Forelimb muscle (tissue), 1 donor: ENCODE data around the gene STAC. TPM values are rescaled to one million over a fixed set of nuclear protein-coding genes. Genes with fewer than 3 reads are reported as not detected.

Experiments
- DNase-seq: peaks from one replicate; pipeline ENCODE4 v3.0.0-alpha.2; 2013; ENCODE audit warnings: low read depth
- polyA plus RNA-seq: library from polyadenylated mRNA; unstranded; fragments of 120-200 nt; gene quantifications from one replicate; pipeline ENCODE4 v1.2.1, GENCODE V29; 2013; ENCODE audit not compliant: insufficient read length

The STAC gene, protein sequence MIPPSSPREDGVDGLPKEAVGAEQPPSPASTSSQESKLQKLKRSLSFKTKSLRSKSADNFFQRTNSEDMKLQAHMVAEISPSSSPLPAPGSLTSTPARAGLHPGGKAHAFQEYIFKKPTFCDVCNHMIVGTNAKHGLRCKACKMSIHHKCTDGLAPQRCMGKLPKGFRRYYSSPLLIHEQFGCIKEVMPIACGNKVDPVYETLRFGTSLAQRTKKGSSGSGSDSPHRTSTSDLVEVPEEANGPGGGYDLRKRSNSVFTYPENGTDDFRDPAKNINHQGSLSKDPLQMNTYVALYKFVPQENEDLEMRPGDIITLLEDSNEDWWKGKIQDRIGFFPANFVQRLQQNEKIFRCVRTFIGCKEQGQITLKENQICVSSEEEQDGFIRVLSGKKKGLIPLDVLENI
- 40.1 TPM for polyA plus RNA-seq

DNA sequence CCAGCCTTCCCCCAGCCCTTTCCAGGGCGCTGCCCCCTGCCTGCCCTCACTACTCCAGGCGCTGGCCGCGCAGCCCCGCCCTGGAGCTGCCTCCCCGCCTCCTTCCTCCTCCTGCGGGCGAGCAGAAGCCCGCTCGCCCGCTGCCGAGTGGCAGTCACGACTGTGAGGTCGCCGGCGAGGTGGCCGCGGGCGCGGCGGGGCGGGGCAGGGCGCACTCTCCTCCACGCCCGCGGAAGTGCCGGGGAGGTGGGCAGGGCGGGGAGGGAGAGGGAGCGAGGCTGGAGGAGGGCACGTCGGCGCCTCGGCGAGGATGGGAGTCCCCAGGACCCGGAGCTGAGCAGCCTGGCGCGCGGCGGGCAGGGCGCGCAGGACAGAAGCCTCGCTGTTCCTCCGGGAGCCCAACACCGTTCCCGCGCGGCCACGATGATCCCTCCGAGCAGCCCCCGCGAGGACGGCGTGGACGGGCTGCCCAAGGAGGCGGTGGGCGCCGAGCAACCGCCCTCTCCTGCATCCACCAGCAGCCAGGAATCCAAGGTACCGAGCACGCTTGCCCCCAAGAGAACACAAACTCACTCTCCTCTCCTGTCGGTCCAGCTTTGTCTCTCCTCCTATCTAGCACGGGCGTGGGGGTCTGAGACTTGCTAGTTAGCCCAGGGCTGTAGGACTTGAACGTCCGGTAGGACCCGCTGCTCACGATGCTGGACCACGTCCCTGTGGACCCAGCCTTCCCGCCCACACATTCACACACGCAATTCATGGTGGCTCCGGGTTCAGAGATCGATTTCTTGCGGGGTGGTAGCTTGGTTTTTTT is at the start of gene STAC:
STAC (plus strand) TSS at position 284 of the 811 bp plus-strand sequence; CDS start at position 424, 140 bp downstream.
- no peak for DNase-seq

DNA sequence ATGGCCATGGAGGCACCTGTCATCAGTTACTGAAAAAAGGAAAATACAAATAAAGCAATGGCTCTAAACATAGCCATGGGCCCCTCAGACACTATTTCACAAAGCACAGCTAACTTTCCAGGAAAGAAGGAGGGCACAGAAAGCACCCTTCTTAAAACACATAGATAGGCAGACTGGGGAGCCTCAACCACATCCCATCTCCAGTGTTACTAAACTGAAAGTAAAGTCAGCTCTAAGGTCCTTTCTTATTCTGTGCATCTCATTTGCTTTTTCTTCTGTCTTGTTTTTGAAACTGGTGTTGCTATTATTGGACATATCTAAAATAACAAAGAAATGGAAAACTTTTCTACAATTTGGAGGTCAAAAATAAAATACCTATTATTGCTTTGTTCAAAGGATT is 48.2 kb upstream of the STAC start:
- no peak for DNase-seq

DNA sequence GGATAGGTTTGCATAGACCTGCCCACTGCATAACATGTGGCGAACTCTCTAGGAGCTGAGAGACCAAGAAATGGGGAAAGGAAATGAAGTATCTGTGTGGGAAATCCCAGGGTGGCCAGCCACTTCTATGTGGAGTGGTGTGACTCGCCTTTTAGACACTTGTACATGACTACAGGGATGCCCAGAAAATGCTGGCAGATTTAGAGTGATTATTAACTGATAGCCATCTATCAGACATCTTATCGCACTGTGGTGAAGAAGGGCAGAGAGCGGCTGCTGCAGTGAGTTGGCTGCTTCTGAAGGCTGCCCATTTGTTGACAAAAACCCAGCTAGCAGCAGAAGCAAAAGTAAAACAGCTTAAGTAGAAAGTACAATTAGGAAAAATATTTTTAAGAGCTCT is 18.1 kb upstream of the STAC start:
- no peak for DNase-seq

DNA sequence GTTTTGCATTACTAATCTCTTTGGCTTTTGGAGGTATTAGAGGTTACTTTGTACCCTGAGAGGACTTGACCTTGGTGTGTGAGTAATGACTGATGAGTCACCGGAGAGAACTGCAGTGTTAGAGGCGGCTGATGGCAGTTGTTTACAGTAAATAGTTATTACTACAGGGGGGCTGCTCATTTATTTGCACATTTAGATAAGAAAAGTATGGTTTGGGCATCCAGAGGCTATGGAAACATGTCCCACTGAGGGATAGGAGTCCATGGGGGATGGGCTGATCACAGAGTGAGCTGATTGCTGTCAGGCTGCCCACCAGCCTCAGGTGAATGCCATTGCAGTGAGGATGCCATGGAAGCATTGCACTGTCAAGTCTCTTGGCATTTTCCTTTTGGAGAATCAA is 17.3 kb upstream of the STAC start:
- no peak for DNase-seq

DNA sequence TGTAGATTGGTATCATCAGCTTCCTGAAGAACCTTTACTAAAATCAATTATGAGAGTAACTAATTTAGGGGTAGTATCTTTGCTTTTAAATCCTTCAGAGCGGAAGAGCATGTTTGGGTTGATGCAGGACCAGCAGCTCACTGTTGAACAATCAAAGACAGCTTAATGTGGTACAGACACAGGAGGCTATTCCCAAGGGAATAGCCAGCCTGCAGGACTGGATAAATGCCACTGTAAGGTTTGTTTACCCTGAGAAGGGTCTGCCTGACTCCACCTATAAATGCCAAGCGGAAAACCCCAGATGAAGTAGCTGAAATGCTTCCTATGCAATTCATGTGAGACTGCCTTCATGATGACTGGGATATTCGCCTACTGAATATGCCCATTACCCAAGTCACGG is 16.0 kb upstream of the STAC start:
- no peak for DNase-seq

DNA sequence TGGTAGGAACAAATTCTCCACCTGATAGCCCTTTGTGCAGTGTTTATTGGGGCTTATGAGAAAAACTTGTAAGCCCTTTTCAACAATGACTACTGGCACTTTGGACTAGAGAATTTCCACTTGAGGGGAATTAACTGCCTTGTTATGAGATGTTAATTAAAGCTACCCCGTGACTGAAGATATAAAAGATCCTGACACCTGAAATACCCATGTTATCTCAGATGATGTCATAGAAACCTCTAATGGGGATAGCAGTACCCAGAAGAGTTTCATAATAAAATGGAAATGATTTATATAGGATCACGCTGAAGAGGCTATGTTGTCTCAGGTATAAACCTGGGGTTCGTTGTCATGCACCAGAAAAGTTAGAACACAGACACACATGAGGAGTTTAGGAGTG is 14.5 kb upstream of the STAC start:
- no peak for DNase-seq

DNA sequence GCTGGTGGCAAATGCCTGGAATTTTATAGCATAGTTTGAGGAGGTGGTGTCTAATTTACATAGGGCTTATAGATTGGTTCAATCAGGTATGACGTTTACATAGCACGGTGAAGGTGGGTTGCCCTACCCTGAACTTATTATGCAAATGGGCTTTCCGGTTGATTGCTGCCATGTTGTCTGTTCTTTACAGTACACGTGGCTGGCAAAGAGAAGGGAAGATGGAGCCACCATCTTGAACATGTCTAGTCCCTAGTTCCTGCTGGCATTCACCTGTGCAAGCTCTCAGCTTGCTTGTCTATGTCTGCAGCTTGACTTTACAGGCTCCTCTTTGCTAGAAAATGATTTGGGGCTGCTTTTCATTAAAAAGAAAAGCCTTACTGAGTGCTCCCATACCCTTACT is 14.0 kb upstream of the STAC start:
- no peak for DNase-seq

DNA sequence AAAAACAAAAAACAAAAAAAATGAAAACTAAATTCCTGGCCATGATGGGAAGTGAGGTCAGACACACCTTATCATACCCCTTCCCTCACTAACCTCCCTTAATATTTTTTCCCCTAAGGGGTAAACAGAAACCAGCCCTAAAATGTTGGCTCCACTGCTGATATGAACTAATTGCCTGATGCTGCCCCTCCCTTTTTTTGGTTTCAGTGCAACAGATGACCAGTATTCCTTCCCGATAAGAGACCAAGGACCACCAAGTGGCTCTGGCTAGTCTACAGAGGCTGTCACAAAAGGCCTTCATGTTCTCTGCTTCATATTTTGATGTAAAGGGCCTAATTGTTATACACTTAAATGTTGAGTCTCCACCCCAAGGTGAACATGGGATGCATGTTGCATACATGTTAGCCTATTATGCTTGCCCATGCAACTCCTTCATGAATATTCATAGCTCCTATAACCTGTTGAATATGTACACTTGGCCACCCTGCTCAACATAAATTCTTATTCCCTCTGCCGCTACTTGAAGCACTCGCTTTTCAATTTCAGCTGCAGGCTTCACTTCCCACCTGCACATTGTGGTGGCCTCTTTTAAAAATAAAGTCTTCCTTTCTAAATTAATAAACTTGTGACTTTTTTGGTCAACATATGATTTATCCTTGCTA is 12.3 kb upstream of the STAC start:
- DNase-seq: no peak

DNA sequence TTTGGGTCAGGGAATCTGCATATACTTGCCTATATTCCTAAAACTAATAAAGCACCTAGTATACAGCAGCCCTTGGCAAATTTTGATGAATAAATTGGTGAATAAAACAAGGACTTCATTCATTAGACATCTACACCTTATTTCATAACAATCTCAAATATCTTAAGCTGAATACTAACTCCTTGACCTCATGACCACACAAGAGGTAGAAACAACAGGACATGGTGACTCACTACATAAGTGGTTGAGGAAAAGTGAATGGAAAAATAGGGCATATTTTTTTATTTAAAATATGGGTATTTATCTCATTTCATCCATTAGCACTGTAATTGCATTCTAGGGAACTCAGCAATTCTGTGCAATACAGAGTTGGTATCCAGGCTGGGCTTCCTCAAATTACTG is 7.8 kb upstream of the STAC start:
- DNase-seq: no peak

DNA sequence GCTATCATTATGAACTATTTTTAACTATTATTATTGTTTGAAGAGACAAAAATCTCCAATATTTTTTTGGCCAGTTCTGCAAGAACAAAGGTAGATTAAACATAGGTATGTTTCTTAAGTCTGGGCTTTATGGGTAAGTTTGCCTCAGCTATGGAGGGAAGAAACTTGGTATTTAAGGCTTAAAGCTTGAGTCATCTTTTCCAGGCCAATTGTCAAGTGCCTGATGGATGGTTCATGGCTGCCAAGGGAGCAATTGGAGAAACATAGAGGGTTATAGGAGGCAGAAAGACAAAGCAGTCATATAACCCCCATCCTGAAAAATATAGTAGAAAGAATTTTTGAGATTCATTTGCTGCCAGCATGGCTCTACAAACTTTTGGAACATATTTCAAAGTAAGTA is 7.2 kb upstream of the STAC start:
- DNase-seq: no peak

DNA sequence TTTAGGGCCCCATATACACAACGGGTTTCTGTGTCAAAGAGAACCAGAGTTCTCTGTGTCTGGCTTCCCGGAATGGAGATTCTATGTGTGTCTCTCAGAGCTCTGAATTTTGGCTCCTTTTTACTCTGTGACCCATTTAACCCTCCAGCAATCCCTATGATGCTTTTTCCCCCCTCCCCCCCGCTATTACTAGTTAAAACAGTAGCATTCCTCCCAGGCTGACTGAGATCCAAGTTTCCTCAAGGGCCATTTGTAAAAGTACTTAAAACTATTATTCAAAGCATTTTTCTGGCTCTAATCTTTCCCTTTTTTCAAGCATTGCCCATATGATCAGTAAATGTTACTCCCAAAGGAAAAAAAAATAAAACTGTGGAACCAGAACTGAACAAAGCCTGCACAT is 6.6 kb upstream of the STAC start:
- DNase-seq: no peak

DNA sequence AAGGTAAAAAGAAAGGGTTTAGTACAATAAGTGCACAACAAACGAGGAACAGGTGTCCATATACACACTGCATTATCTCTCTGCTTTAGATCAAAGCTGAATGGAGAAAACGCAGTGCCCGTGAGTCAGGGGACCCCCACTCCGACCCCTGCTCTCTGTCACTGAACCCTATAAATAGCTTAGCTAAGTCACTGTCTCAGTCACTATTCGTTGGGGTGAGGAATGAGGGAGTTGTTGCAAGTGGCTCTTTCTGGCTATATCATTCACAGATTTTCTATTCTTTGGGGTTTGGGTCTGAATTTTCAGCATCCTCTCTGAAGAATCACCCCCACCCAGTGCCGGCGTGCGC is 458 bp upstream of the STAC start:
- DNase-seq: no peak

DNA sequence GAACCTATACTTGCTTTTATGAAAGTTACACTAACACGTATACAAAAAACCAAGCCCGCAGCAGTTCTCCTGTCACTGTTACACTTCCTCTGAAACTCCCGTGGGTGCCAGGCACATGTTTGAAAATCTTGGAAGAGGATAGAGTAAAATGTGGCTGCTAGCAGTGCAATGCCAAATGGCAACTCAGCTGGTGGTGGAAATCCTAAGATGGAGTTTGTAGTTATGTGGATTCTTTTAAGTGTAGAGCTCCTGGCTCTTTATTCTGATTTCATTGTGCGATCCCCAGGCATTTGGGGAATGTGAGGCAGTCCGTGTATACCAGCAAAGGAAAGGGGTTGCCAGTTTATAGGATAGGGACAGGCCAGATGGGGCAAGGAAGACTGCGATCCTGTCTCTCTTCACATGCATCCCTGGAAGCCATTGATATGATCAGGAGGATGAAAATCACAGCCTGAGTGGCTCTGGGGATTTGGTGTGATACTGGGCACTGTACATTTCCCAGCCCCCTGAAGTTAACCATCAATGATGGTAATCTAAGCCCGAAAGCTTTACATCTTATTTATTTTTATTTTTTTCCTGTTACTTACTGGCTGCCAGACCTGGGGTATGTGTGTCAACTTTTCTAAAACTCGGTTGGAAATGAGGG is 1.1 kb downstream of the STAC start:
- DNase-seq: no peak

DNA sequence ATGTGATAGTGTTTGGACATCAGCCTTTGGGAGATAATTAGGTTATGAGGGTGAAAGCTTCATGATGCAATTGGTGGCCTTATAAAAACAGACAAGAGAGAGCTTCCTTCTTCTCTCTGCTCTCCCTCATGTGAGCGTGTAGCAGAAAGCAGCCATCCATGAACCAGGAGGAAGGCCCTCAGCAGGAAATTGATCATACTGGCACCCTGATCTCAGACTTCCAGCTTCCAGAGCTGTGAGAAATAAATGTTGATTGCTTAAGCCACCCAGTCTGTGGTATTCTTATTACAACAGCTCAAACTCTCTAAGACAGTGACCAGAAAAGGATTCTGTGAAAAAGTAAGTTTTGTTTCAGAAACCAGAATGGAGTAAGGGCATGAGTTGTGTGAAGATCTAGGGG is 13.3 kb downstream of the STAC start:
- no peak for DNase-seq

DNA sequence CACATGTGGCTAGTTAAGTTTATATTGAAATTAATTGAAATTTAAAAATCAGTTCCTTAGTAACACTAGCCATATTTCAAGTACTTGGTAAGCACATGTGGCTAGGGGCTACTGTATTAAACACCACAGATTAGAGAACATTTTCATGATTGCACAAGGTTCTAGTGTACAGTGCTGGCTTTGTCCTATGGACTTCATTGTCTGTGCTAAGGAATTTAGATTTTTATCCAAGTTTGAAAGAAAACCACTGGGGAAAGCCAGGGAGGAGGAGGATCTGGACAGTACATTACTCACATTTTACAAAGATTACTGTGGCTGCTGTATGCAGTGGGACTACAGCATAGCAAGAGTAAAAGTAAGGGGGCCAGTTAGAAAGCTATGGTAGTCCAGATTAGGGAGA is 13.9 kb downstream of the STAC start:
- no peak for DNase-seq

DNA sequence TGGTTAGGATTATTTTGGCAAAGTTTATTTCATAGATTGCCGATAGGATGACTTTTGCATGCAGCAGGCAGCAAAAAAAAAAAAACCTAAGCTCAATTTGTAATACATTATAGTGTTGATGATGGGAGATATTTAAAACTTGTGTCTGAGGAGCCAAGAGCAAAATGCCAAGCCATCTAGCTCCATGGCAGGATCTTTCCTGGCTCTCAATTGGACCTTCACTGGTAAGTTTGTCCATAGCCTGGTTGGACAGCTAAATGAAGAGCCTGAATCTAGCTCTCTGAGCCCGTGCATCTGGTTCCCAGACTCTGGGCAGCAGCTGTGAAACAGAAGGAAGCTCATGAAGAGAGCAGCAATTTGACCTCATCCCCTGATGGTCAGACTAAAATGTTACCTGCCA is 17.5 kb downstream of the STAC start:
- DNase-seq: no peak

DNA sequence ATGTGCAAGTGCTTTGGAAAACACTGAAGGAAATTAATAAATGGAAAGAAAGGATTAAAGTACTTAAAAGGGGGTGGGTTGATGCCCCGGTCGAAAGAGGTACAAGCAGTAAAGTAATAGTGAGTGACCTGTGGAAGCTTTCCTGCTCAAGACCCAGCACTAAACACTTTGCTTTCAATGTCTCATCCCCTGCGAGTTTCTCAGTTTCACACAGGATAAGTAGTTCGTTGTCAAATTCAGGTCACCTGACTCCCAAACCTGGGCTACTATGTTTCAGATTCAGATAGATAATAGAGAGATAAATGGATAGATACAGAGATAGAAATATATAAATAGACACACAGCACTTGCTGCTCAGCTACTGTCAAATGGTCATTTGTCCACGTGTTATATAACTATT is 19.6 kb downstream of the STAC start:
- DNase-seq: no peak

DNA sequence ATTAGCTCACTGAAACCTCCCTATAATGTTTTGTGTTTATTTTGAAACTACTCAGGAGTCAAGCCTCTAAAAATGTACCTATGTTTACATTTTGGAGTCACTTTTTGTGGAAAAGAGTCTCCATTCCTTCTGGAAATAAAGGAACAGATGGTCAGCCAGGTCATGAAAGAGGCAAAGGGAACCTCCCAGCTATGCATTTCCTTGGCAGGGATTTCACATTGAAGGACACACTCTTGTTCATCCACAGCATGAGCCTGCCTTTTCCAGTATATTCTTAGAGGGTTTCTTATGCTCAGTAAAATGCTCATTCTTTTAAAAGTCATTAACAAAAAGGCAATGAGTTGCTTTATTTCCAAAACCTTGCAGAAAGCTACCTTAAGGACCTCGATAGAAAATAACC is 20.8 kb downstream of the STAC start:
- no peak for DNase-seq

DNA sequence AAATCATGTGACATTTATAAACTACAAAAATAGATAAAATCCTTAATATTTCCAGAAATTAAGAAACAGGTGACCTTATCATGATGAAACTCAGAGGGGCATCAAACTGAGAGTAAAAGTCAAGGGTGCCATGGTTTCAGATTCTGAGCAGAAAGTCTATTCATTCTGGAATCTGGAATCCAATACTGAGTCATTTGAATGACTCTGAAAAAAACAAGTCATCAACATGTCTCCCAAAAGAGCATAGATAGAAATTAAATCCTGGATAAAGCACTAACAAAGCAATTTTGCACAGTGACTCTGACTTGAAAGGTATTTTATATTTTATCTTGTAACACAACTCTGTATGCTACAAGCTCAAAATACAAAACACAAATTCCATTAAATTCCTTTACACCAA is 23.4 kb downstream of the STAC start:
- no peak for DNase-seq

DNA sequence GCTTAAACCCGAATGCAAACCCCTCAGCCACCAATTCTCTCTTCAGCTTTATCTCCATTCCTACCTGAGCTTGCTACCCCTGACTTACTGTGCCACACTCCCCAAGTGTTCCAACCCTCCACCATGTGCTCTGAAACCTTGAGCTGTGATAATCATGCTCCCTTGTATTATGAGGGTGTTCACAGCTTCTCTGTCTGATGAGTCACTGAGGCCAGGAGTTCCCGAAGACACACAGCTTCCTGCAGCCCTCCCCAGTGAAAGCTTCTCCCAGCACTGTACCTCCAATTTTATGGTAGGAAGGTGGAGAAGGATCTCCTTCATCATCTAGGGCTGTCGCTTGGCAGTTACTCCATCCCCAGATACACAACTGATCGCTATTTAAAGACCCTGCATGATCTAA is 24.9 kb downstream of the STAC start:
- DNase-seq: no peak

DNA sequence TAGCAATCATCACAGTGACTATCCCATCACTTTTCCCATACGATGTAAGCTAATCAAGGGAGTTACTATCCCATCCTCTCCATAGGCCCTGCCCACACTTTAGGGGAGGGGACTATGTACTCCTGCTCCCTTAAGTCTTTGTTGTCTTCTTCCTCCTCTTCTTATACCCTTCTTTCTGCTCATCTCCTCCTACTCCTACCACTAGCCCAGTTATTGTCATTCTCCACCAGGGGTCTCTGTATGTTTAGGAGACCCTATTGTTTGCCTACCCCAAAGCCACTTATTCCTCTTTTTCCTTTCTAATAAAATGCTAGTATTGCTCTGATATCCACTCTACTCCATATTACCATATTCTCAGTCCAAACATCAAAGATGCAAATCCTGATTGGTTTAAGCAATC is 27.8 kb downstream of the STAC start:
- DNase-seq: no peak

DNA sequence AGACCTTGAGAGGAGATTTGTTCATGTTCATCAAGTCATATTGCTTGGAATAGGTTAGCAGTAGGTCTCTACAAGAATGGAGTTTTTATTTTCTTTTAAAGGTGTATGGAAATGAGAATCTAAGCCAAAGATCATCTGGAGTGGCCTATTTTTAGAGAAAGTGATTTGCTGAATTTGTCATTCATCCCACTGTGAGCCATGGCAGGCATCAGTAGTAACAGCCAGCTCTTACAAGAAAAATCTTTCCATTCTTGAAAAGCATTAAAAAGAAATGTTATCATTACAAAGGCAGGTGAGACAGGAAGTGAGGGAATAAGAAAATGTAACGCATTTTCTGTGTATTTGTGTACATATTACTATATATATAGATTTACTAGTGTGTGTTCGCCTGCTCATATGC is 29.6 kb downstream of the STAC start:
- DNase-seq: no peak
